NT2/D1 (cell line): ENCODE data around the gene WDR53.

Source experiments
- DNase-seq: peaks from one replicate; pipeline ENCODE4 v3.0.0-alpha.2; 2011; ENCODE audit warnings: low read depth, low spot score
- H3K27me3 ChIP-seq: 2 replicates; pipeline ENCODE4 v1.6.0; 2011; ENCODE audit warnings: mild to moderate bottlenecking; ENCODE audit not compliant: insufficient read length, insufficient read depth
- H3K36me3 ChIP-seq: 2 replicates; pipeline ENCODE4 v1.6.1; 2011; ENCODE audit warnings: mild to moderate bottlenecking, low read length, mixed read lengths; ENCODE audit not compliant: insufficient read depth, insufficient read length
- H3K4me1 ChIP-seq: 2 replicates; pipeline ENCODE4 v1.5.1; 2011; ENCODE audit not compliant: insufficient read depth, insufficient read length
- H3K4me3 ChIP-seq: 2 replicates; pipeline ENCODE4 v1.5.1; 2011; ENCODE audit warnings: low read depth; ENCODE audit not compliant: insufficient read length
- H3K9ac ChIP-seq: 2 replicates; pipeline ENCODE4 v1.6.0; 2011; ENCODE audit warnings: low read depth; ENCODE audit not compliant: insufficient read length
- H3K9me3 ChIP-seq: 2 replicates; pipeline ENCODE4 v1.5.1; 2011; ENCODE audit warnings: mild to moderate bottlenecking, low read length; ENCODE audit not compliant: insufficient read depth
- SUZ12 ChIP-seq: IDR thresholded peaks from 2 replicates; pipeline ENCODE4 v1.6.1; 2011; ENCODE audit not compliant: insufficient read length, insufficient read depth; ENCODE audit errors: extremely low read depth
- YY1 ChIP-seq: IDR thresholded peaks from 2 replicates; pipeline ENCODE4 v1.6.1; 2011; ENCODE audit not compliant: insufficient read length, insufficient read depth
- ZNF274 ChIP-seq: IDR thresholded peaks from 2 replicates; pipeline ENCODE4 v1.6.1; 2011; ENCODE audit warnings: mild to moderate bottlenecking, low read depth, low read length

The WDR53 gene

GRCh38 chr3:196544491-196544992 lies 23.8 kb downstream of the WDR53 start:
- Histone ChIP-seq H3K9ac (no peak overlapping the region), H3K4me3 (no peak overlapping the region), H3K27me3 (no peaks in the 10 kb centered on the region), H3K9me3 (peaks cover 27% of the 10 kb centered on the region), H3K36me3 (no peaks in the 10 kb centered on the region), H3K4me1 (no peaks in the 10 kb centered on the region)
- TF ChIP-seq YY1, result no peak
- no peak for TF ChIP-seq ZNF274
- no peak for TF ChIP-seq SUZ12
- DNase-seq, result no peak

DNA sequence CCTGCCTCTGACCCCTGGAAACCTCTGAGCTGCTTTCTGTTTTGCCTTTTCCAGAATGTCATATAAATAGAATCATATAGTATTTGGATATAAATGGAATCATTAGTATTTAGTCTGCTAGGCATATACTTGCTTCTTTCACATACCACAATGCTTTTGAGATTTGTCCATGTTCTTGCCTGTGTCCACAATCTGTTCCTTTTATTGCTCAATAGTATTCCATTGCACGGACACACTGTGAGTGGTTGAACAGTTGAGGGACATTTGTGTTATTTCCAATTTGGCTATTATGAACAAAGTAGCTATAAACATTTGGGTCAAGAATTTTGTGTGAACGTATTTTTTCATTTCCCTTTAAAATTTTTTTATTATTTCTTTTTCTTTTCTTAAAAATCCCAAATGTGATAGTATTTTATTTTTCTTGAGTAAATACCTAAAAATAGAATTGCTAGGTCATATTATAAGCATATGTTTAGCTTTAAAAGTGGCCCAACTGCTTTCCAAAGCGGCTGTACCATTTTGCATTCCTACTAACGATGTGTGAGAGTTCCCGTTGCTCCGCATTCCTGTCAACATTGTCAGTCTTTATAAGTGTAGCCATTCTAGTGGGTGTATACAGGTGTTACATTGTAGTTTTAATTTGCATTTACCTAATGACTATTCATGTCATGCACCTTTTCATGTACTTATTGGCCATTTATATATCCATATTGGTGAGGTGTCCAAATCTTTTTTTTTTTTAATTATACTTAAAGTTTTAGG lies 26.5 kb downstream of the WDR53 start:
- Histone ChIP-seq H3K9me3 (peaks cover 8% of the 10 kb centered on the region), H3K4me1 (no peaks in the 10 kb centered on the region), H3K9ac (no peak overlapping the region), H3K4me3 (no peak overlapping the region), H3K27me3 (no peaks in the 10 kb centered on the region), H3K36me3 (no peaks in the 10 kb centered on the region)
- TF ChIP-seq ZNF274 (no peak), YY1 (no peak), SUZ12 (no peak)
- DNase-seq, result no peak

- TF ChIP-seq YY1 (no peak), SUZ12 (no peak), ZNF274 (no peak)
- H3K4me3 ChIP-seq, result no peak overlapping the region
- DNase-seq, result no peak
Observed at GRCh38 chr3:196537319-196537984, 30.9 kb downstream of the WDR53 start.

DNA sequence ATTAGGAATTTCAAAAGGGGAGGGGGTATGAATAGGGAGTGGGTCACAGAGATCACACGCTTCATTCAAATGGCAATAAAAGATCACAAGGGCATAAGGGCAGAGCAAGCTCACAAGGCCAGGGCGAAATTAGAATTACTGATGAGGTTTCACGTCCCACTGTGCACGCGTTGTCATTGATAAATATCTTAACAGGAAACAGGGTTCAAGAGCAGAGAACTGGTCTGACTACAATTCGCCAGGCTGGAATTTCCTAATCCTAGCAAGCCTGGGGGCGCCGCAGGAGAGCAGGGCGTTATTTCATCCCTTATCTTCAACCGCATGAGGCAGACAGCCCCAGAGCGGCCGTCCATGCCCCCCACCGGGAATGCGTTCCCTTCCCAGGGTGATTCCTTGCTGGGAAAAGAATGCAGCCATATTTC lies 35.1 kb downstream of the WDR53 start:
- no peak overlapping the region for H3K9ac ChIP-seq
- H3K36me3 ChIP-seq, result peaks cover 3% of the 10 kb centered on the region
- TF ChIP-seq SUZ12, result no peak
- TF ChIP-seq YY1, result no peak
- no peak for TF ChIP-seq ZNF274
- H3K9me3 ChIP-seq, result peaks cover 18% of the 10 kb centered on the region
- peak; percentile 70 for DNase-seq
- H3K4me1 ChIP-seq, result no peaks in the 10 kb centered on the region
- no peaks in the 10 kb centered on the region for H3K27me3 ChIP-seq
- no peak overlapping the region for H3K4me3 ChIP-seq

More at GRCh38 chr3:196537319-196537984, 30.9 kb downstream of the WDR53 start:
- Histone ChIP-seq H3K9ac (no peak overlapping the region), H3K36me3 (no peaks in the 10 kb centered on the region), H3K27me3 (no peaks in the 10 kb centered on the region), H3K9me3 (peaks cover under 1% of the 10 kb centered on the region; the same call in 1 of the 2 replicates), H3K4me1 (no peaks in the 10 kb centered on the region)

DNA sequence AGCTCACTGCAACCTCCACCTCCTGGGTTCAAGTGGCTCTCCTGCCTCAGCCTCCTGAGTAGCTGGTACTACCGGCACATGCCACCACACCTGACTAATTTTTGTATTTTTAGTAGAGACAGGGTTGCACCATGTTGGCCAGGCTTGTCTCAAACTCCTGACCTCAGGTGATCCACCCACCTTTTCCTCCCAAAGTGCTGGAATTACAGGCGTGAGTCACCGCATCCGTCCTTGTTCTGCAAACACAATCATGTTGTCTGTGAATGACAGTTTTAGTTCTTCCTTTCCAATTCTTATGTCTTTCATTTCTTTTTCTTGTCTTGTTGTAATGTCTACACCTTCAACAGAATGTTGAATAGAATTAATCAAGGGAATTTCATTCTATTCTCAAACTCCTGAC lies 36.9 kb downstream of the WDR53 start:
- DNase-seq, result no peak
- peaks cover 3% of the 10 kb centered on the region for H3K36me3 ChIP-seq
- peaks cover 18% of the 10 kb centered on the region for H3K9me3 ChIP-seq
- TF ChIP-seq ZNF274 (no peak), YY1 (no peak), SUZ12 (no peak)
- H3K9ac ChIP-seq, result no peak overlapping the region
- no peak overlapping the region for H3K4me3 ChIP-seq
- H3K27me3 ChIP-seq, result no peaks in the 10 kb centered on the region
- H3K4me1 ChIP-seq, result no peaks in the 10 kb centered on the region

DNA sequence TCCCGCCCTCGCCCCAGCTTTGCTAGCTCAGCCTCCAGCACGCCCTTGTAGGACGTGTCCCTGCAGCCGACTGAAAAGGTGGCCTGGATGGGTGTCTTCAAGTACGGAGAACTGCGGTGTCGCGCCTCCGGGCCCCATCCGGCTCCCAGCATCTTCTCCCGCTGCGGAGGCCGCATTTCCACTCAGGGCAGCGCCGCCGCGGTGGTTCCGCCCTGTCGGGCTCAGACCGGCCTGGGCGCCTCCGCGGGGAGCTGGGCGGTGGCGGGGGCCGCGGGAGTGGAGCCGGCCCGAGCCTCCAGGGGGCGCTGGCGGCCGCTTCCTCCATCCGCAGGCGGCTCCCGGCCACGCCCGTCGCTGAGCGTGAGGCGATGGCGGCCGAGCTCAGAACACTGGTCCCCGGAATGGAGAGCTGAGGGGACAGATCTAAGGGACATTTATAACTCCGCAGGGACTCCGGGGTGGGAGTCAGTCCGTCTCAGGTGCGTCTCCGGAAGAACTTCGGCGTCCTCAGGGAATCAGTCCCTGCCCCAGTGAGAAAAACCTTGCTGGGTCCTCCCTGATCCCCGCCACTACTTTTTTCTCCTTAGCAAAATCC lies 39.6 kb downstream of the WDR53 start:
- H3K9ac ChIP-seq, result peak overlapping the region; percentile 88
- TF ChIP-seq ZNF274, result no peak
- no peak for TF ChIP-seq SUZ12
- no peak for TF ChIP-seq YY1
- H3K4me1 ChIP-seq, result no peaks in the 10 kb centered on the region
- H3K36me3 ChIP-seq, result peaks cover 3% of the 10 kb centered on the region
- DNase-seq, result peak; percentile 66
- peaks cover 18% of the 10 kb centered on the region for H3K9me3 ChIP-seq
- peak overlapping the region; percentile 52 for H3K4me3 ChIP-seq
- no peaks in the 10 kb centered on the region for H3K27me3 ChIP-seq

DNA sequence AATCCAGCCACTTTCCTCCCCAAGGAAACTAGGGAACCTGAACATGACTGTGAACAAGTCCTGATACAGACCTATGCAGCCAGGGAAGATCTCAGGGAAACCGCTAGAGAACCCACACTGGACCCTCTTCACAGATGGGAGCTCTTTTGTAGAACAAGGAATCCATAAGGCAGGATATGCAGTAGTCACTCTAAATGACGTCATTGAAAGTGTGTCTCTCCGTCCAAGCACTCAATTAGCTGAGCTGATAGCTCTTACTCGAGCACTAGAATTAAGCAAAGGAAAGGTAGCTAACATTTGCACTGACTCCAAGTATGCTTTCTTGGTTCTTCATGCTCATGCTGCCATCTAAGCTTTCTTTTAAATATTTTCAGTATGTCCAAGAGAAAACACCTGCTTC lies 43.2 kb downstream of the WDR53 start:
- H3K9me3 ChIP-seq, result peaks cover 26% of the 10 kb centered on the region
- DNase-seq, result no peak
- no peaks in the 10 kb centered on the region for H3K27me3 ChIP-seq
- no peak overlapping the region for H3K9ac ChIP-seq
- H3K4me1 ChIP-seq, result no peaks in the 10 kb centered on the region
- TF ChIP-seq YY1 (no peak), SUZ12 (no peak), ZNF274 (no peak)
- no peak overlapping the region for H3K4me3 ChIP-seq
- H3K36me3 ChIP-seq, result no peaks in the 10 kb centered on the region
